ENCODE data around the gene FLOT1. TPM values are rescaled to one million over a fixed set of nuclear protein-coding genes. Genes with fewer than 3 reads are reported as not detected.

The FLOT1 gene
- total RNA-seq, 4 donors from 2014 or later: 96.9 to 127 (median 117) TPM

- TF ChIP-seq CTCF (IDR thresholded peaks at IDR 0.05 in 4 of 5, conservative IDR thresholded peaks at IDR 0.05 in 1 of 5): no peak
- no peak for TF ChIP-seq POLR2A (IDR thresholded peaks at IDR 0.05)
- H3K27me3 ChIP-seq: no peaks in the 10 kb centered on the region
- H3K27ac ChIP-seq: no peak overlapping the region
- H3K4me1 ChIP-seq: peaks cover 18 to 22% of the 10 kb centered on the region in 2 donors
- ATAC-seq (no peak), DNase-seq (no peak)
- peaks cover 0 to 70% of the 10 kb centered on the region in 2 donors for H3K36me3 ChIP-seq
- intact Hi-C loops (cut with DNase I; ENCODE audit: low total_unique reads): no loop called here
- no peaks in the 10 kb centered on the region for H3K9me3 ChIP-seq
- no peak overlapping the region for H3K4me3 ChIP-seq
- in situ Hi-C loops (cut with MboI; ENCODE audit: low sequenced_read_pairs in 4 of 4): loop anchor here in 1 of 4 donors (25.0 kb wide), 1 partner anchor 149 kb away; the partner anchor contains the start of gene DDR1
These were observed 4.0 kb downstream of the FLOT1 start for GRCh38 chr6:30738532-30738931.

GRCh38 chr6:30735668-30736314, 6.7 kb downstream of the FLOT1 start:
- in situ Hi-C loops (cut with MboI; ENCODE audit: low sequenced_read_pairs in 4 of 4) (loop anchor here in 1 of 4 donors (25.0 kb wide), 1 partner anchor 152 kb away; the partner anchor contains the start of gene DDR1), intact Hi-C loops (cut with DNase I; ENCODE audit: low total_unique reads) (no loop called here)
- no peaks in the 10 kb centered on the region for H3K27me3 ChIP-seq

GRCh38 chr6:30732237-30732943, 10.1 kb downstream of the FLOT1 start:
- DNase-seq (no peak), ATAC-seq (no peak)
- in situ Hi-C loops (cut with MboI; ENCODE audit: low sequenced_read_pairs in 4 of 4): loop anchor here in 1 of 4 donors (25.0 kb wide), 1 partner anchor 155 kb away; the partner anchor contains the start of gene DDR1
- no peaks in the 10 kb centered on the region for H3K27me3 ChIP-seq
- peaks cover 0 to 88% of the 10 kb centered on the region in 2 donors for H3K36me3 ChIP-seq
- H3K9me3 ChIP-seq: no peaks in the 10 kb centered on the region
- intact Hi-C loops (cut with DNase I; ENCODE audit: low total_unique reads): no loop called here
- TF ChIP-seq POLR2A (IDR thresholded peaks at IDR 0.05): no peak
- no peak for TF ChIP-seq CTCF (IDR thresholded peaks at IDR 0.05 in 4 of 5, conservative IDR thresholded peaks at IDR 0.05 in 1 of 5)
- no peak overlapping the region for H3K27ac ChIP-seq
- H3K4me1 ChIP-seq: peaks cover 0 to 6% of the 10 kb centered on the region in 2 donors
- no peak overlapping the region for H3K4me3 ChIP-seq

More at GRCh38 chr6:30735668-30736314, 6.7 kb downstream of the FLOT1 start:
- TF ChIP-seq CTCF (IDR thresholded peaks at IDR 0.05 in 4 of 5, conservative IDR thresholded peaks at IDR 0.05 in 1 of 5) (no peak), POLR2A (IDR thresholded peaks at IDR 0.05) (no peak)
- peaks cover under 1 to 8% of the 10 kb centered on the region in 2 donors for H3K4me1 ChIP-seq
- no peaks in the 10 kb centered on the region for H3K9me3 ChIP-seq
- H3K27ac ChIP-seq: no peak overlapping the region
- ATAC-seq (no peak), DNase-seq (no peak)
- no peak overlapping the region for H3K4me3 ChIP-seq
- peaks cover 0 to 87% of the 10 kb centered on the region in 2 donors for H3K36me3 ChIP-seq

- intact Hi-C loops (cut with DNase I; ENCODE audit: low total_unique reads) (no loop called here), in situ Hi-C loops (cut with MboI; ENCODE audit: low sequenced_read_pairs in 4 of 4) (loop anchor here in 1 of 4 donors (25.0 kb wide), 1 partner anchor 156 kb away; the partner anchor contains the start of gene DDR1)
- DNase-seq (peak in 1 of 2 donors; percentile 48), ATAC-seq (peak in 1 of 2 donors; percentile 46)
- TF ChIP-seq CTCF (IDR thresholded peaks at IDR 0.05 in 4 of 5, conservative IDR thresholded peaks at IDR 0.05 in 1 of 5) (peak; percentile 9 to 47 (median 38)), POLR2A (IDR thresholded peaks at IDR 0.05) (no peak)
- Histone ChIP-seq H3K4me3 (no peak overlapping the region), H3K9me3 (no peaks in the 10 kb centered on the region), H3K4me1 (peaks cover 0 to 6% of the 10 kb centered on the region in 2 donors), H3K27me3 (no peaks in the 10 kb centered on the region), H3K36me3 (peaks cover 0 to 86% of the 10 kb centered on the region in 2 donors), H3K27ac (peak overlapping the region in 1 of 4 donors; percentile 26)
These were observed 11.7 kb downstream of the FLOT1 start for GRCh38 chr6:30730601-30731435.
